GM23338 (cell line): ENCODE measurements around the gene PAK4. TPM values are rescaled to one million over a fixed set of nuclear protein-coding genes. Genes with fewer than 3 reads are reported as not detected.

Experiments used
- ATAC-seq: fragments of 200-7000 bp; cut with Tn5 transposase; 3 replicates; pipeline ENCODE4 v1.9.1; 2020
- DNase-seq: peaks from one replicate; pipeline ENCODE4 v3.0.0-alpha.2; 2015; ENCODE audit warnings: low spot score
- H2AFZ ChIP-seq: fragments of 200-600 bp; sonication (generic); 2 replicates; pipeline ENCODE4 v1.8.0; 2016; ENCODE audit warnings: antibody characterized with exemption, mild to moderate bottlenecking, moderate library complexity
- H3F3A ChIP-seq: fragments of 200-600 bp; sonication (generic); replicated peaks from 2 replicates; pipeline ENCODE4 v1.8.0; 2017; ENCODE audit warnings: antibody characterized with exemption, mixed run types, low read depth
- H3K27ac ChIP-seq: fragments of 200-600 bp; sonication (generic); 2 replicates; pipeline ENCODE4 v1.6.1; 2016; ENCODE audit warnings: low read depth
- H3K27me3 ChIP-seq: fragments of 200-600 bp; sonication (generic); 2 replicates; pipeline ENCODE4 v1.8.0; 2016; ENCODE audit warnings: mild to moderate bottlenecking, mixed run types, moderate library complexity; ENCODE audit not compliant: insufficient read depth
- H3K36me3 ChIP-seq: fragments of 200-600 bp; sonication (generic); 2 replicates; pipeline ENCODE4 v1.8.0; 2016; ENCODE audit warnings: mild to moderate bottlenecking; ENCODE audit not compliant: insufficient read depth
- H3K4me1 ChIP-seq: fragments of 200-600 bp; sonication (generic); 2 replicates; pipeline ENCODE4 v1.8.0; 2016; ENCODE audit warnings: mild to moderate bottlenecking, moderate library complexity; ENCODE audit not compliant: insufficient read depth
- H3K4me2 ChIP-seq: fragments of 200-600 bp; sonication (generic); 2 replicates; pipeline ENCODE4 v1.7.1; 2017; ENCODE audit warnings: mixed run types
- H3K4me3 ChIP-seq: fragments of 200-600 bp; sonication (generic); 2 replicates; pipeline ENCODE4 v1.6.1; 2016; ENCODE audit warnings: mixed run types
- H3K79me2 ChIP-seq: fragments of 200-600 bp; sonication (generic); replicated peaks from 2 replicates; pipeline ENCODE4 v1.8.0; 2017; ENCODE audit warnings: mild to moderate bottlenecking; ENCODE audit not compliant: insufficient read depth
- H3K9me2 ChIP-seq: fragments of 200-600 bp; sonication (generic); 2 replicates; pipeline ENCODE4 v1.8.0; 2017; ENCODE audit not compliant: insufficient read depth
- H4K20me1 ChIP-seq: fragments of 200-600 bp; sonication (generic); replicated peaks from 2 replicates; pipeline ENCODE4 v1.8.0; 2017; ENCODE audit warnings: mild to moderate bottlenecking; ENCODE audit not compliant: insufficient read depth
- H3K27ac Mint-ChIP-seq: 2 replicates; pipeline ENCODE4 v1.8.0; 2020; ENCODE audit warnings: inconsistent platforms, mild to moderate bottlenecking, moderate library complexity, mixed read lengths
- H3K27me3 Mint-ChIP-seq: 3 replicates; pipeline ENCODE4 v1.8.0; 2022; ENCODE audit warnings: low read depth, mild to moderate bottlenecking, moderate library complexity, mixed read lengths, inconsistent platforms; ENCODE audit not compliant: insufficient read depth, poor library complexity
- H3K36me3 Mint-ChIP-seq: 3 replicates; pipeline ENCODE4 v1.8.0; 2021; ENCODE audit warnings: low read depth, mild to moderate bottlenecking, inconsistent platforms, moderate library complexity, mixed read lengths
- H3K4me1 Mint-ChIP-seq: 3 replicates; pipeline ENCODE4 v1.8.0; 2020; ENCODE audit warnings: mild to moderate bottlenecking, inconsistent platforms, mixed read lengths
- H3K4me3 Mint-ChIP-seq: 3 replicates; pipeline ENCODE4 v1.8.0; 2021; ENCODE audit warnings: moderate library complexity, mild to moderate bottlenecking, inconsistent platforms, mixed read lengths
- H3K9me3 Mint-ChIP-seq: 3 replicates; pipeline ENCODE4 v1.8.0; 2020; ENCODE audit warnings: moderate library complexity, mild to moderate bottlenecking, inconsistent platforms, mixed read lengths
- CREB1 ChIP-seq: fragments of 250-450 bp; sonication (Bioruptor Pico); IDR thresholded peaks from 2 replicates; pipeline ENCODE4 v1.5.0; 2020; ENCODE audit warnings: low read depth, mild to moderate bottlenecking, moderate library complexity
- CTCF ChIP-seq, 2 experiments: fragments of 200-600 bp in 1 of 2; sonication (generic) in 1 of 2; conservative IDR thresholded peaks; 2 replicates each; pipeline versions ENCODE4 v1.5.1 to v1.6.1; 2016 to 2017; ENCODE audit warnings: antibody characterized with exemption in 2 of 2, low read depth in 2 of 2, mild to moderate bottlenecking in 2 of 2, moderate library complexity in 1 of 2
- ETS1 ChIP-seq: IDR thresholded peaks from 2 replicates; pipeline ENCODE4 v1.6.1; 2016; ENCODE audit warnings: antibody characterized with exemption
- EZH2 ChIP-seq: fragments of 200-600 bp; sonication (generic); IDR thresholded peaks from one replicate; pipeline ENCODE4 v1.8.0; 2017; ENCODE audit warnings: antibody characterized with exemption, mild to moderate bottlenecking, low read depth; ENCODE audit not compliant: unreplicated experiment
- EZH2phosphoT487 ChIP-seq: fragments of 200-600 bp; sonication (generic); IDR thresholded peaks from one replicate; pipeline ENCODE4 v1.8.1; 2018; ENCODE audit warnings: antibody characterized with exemption; ENCODE audit not compliant: unreplicated experiment
- JUNB ChIP-seq: IDR thresholded peaks from one replicate; pipeline ENCODE4 v1.6.1; 2016; ENCODE audit warnings: antibody characterized with exemption; ENCODE audit not compliant: unreplicated experiment
- NANOG ChIP-seq: IDR thresholded peaks from 2 replicates; pipeline ENCODE4 v1.6.1; 2016; ENCODE audit warnings: antibody characterized with exemption, borderline replicate concordance
- POLR2AphosphoS5 ChIP-seq: IDR thresholded peaks from 2 replicates; pipeline ENCODE4 v1.6.1; 2016; ENCODE audit warnings: antibody characterized with exemption, low read depth
- REST ChIP-seq: IDR thresholded peaks from one replicate; pipeline ENCODE4 v1.6.1; 2018; ENCODE audit warnings: antibody characterized with exemption; ENCODE audit not compliant: unreplicated experiment
- STAT1 ChIP-seq: IDR thresholded peaks from one replicate; pipeline ENCODE4 v1.6.1; 2016; ENCODE audit warnings: antibody characterized with exemption; ENCODE audit not compliant: unreplicated experiment
- ZNF114 ChIP-seq: fragments of 250-450 bp; sonication (Bioruptor Pico); IDR thresholded peaks from 2 replicates; pipeline ENCODE4 v1.5.0; 2020; ENCODE audit warnings: mild to moderate bottlenecking, moderate library complexity
- polyA plus RNA-seq: library from polyadenylated mRNA; unstranded; fragments of >200 nt; fragmentation: Nextera tagmentation; extraction: Ambion mirVana; gene quantifications from 2 replicates; pipeline ENCODE4 v1.2.1, GENCODE V29; 2016
- total RNA-seq: library from RNA; depleted of rRNA; stranded (reverse); fragments of >200 nt; shearing (Covaris generic); gene quantifications from 2 replicates; pipeline ENCODE4 v1.2.3, GENCODE V29; 2014

PAK4 gene
- total and polyA plus RNA-seq, 2 experiments from 2014 or later, result 28.7 to 35.4 TPM

- Mint-ChIP-seq H3K9me3 (no peaks in the 10 kb centered on the region; the same call in 1 of the 3 replicates), H3K4me3 (no peak overlapping the region), H3K27me3 (peaks cover 12% of the 10 kb centered on the region), H3K27ac (no peak overlapping the region), H3K36me3 (no peaks in the 10 kb centered on the region; the same call in 1 of the 3 replicates), H3K4me1 (peaks cover 46% of the 10 kb centered on the region)
- H3K27me3 ChIP-seq, result no peaks in the 10 kb centered on the region
- DNase-seq, result no peak
- peaks cover 5% of the 10 kb centered on the region; the same call in 1 of the 2 replicates for H4K20me1 ChIP-seq
- peaks cover 17% of the 10 kb centered on the region for H3K4me1 ChIP-seq
- no peak overlapping the region for H3K4me3 ChIP-seq
- H2AFZ ChIP-seq, result no peak overlapping the region
- no peaks in the 10 kb centered on the region for H3K36me3 ChIP-seq
- H3K4me2 ChIP-seq, result no peak overlapping the region
- no peaks in the 10 kb centered on the region for H3K9me2 ChIP-seq
- no peak overlapping the region for H3K27ac ChIP-seq
- TF ChIP-seq NANOG, result no peak
- no peak for TF ChIP-seq POLR2AphosphoS5
- no peak for TF ChIP-seq EZH2
- no peak for TF ChIP-seq ZNF114 (CRISPR knock-in tag)
- no peak for TF ChIP-seq CTCF (conservative IDR thresholded peaks at IDR 0.05; ENCODE audit: low read depth in 2 of 2)
- TF ChIP-seq ETS1, result no peak
- no peak for TF ChIP-seq CREB1 (CRISPR knock-in tag)
- TF ChIP-seq STAT1, result no peak
- TF ChIP-seq REST, result no peak
- no peak for TF ChIP-seq JUNB
- no peak for TF ChIP-seq EZH2phosphoT487
- peaks cover 42% of the 10 kb centered on the region for H3K79me2 ChIP-seq
- no peaks in the 10 kb centered on the region for H3F3A ChIP-seq
- ATAC-seq, result no peak
These were observed 33.2 kb downstream of the PAK4 start for GRCh38 chr19:39158646-39159260.
